ENCODE measurements around the gene ALG12.

- TF ChIP-seq POLR2A (IDR thresholded peaks at IDR 0.05) (no peak), EP300 (IDR thresholded peaks at IDR 0.05) (no peak)
Observed at GRCh38 chr22:49929211-49929979, 11.2 kb upstream of the ALG12 start.

Measured in ovary (tissue), 1 donor.